ENCODE measurements around the gene RTKN2.

RTKN2 gene

GRCh38 chr10:62185919-62186692, 82.5 kb downstream of the RTKN2 start:
- Histone ChIP-seq H3K27ac (replicated peaks) (no peak overlapping the region), H3K4me3 (replicated peaks; ENCODE audit: insufficient read depth, low read length) (no peak overlapping the region), H3K27me3 (ENCODE audit: insufficient read depth, poor library complexity, severe bottlenecking) (no peaks in the 10 kb centered on the region)
- DNase-seq (ENCODE audit: low read depth in 1 of 2, low spot score in 1 of 2) = no peak
- TF ChIP-seq CTCF (IDR thresholded peaks at IDR 0.05; ENCODE audit: insufficient read depth, low read length) = no peak
- TF ChIP-seq POLR2AphosphoS5 (IDR thresholded peaks at IDR 0.05; ENCODE audit: low read depth) = no peak
- TF ChIP-seq SPI1 (IDR thresholded peaks at IDR 0.05; ENCODE audit: borderline replicate concordance, low read depth) = no peak
- no peak for TF ChIP-seq REST (IDR thresholded peaks at IDR 0.05; ENCODE audit: insufficient replicate concordance, low read depth)
- TF ChIP-seq GABPA (IDR thresholded peaks at IDR 0.05; ENCODE audit: low read depth) = no peak

- H3K27me3 ChIP-seq (ENCODE audit: insufficient read depth, poor library complexity, severe bottlenecking) = no peaks in the 10 kb centered on the region
- no peak overlapping the region for H3K4me3 ChIP-seq (replicated peaks; ENCODE audit: insufficient read depth, low read length)
- TF ChIP-seq REST (IDR thresholded peaks at IDR 0.05; ENCODE audit: insufficient replicate concordance, low read depth) = no peak
- no peak for TF ChIP-seq CTCF (IDR thresholded peaks at IDR 0.05; ENCODE audit: insufficient read depth, low read length)
- no peak for TF ChIP-seq SPI1 (IDR thresholded peaks at IDR 0.05; ENCODE audit: borderline replicate concordance, low read depth)
- TF ChIP-seq POLR2AphosphoS5 (IDR thresholded peaks at IDR 0.05; ENCODE audit: low read depth) = no peak
- TF ChIP-seq GABPA (IDR thresholded peaks at IDR 0.05; ENCODE audit: low read depth) = no peak
- H3K27ac ChIP-seq (replicated peaks) = no peak overlapping the region
- DNase-seq (ENCODE audit: low read depth in 1 of 2, low spot score in 1 of 2) = no peak
Measured at GRCh38 chr10:62183857-62184795, 84.5 kb downstream of the RTKN2 start.

- TF ChIP-seq SPI1 (IDR thresholded peaks at IDR 0.05; ENCODE audit: borderline replicate concordance, low read depth) (no peak), GABPA (IDR thresholded peaks at IDR 0.05; ENCODE audit: low read depth) (no peak), CTCF (IDR thresholded peaks at IDR 0.05; ENCODE audit: insufficient read depth, low read length) (no peak), POLR2AphosphoS5 (IDR thresholded peaks at IDR 0.05; ENCODE audit: low read depth) (no peak), REST (IDR thresholded peaks at IDR 0.05; ENCODE audit: insufficient replicate concordance, low read depth) (no peak)
- Histone ChIP-seq H3K27ac (replicated peaks) (no peak overlapping the region), H3K27me3 (ENCODE audit: insufficient read depth, poor library complexity, severe bottlenecking) (no peaks in the 10 kb centered on the region), H3K4me3 (replicated peaks; ENCODE audit: insufficient read depth, low read length) (no peak overlapping the region)
- no peak for DNase-seq (ENCODE audit: low read depth in 1 of 2, low spot score in 1 of 2)
Measured at GRCh38 chr10:62183442-62183841, 85.2 kb downstream of the RTKN2 start.

Measured in HL-60 (cell line).